ENCODE results near the gene ADIPOR2. TPM values are rescaled to one million over a fixed set of nuclear protein-coding genes. Genes with fewer than 3 reads are reported as not detected.

Gene ADIPOR2
- total RNA-seq, 1 donor from 2014 or later: 43.5 TPM

- H3K4me1 Mint-ChIP-seq (ENCODE audit: unreplicated experiment): peaks cover 15% of the 10 kb centered on the region
- no peak overlapping the region for H3K27ac Mint-ChIP-seq (ENCODE audit: unreplicated experiment)
- no peaks in the 10 kb centered on the region for H3K36me3 Mint-ChIP-seq (ENCODE audit: unreplicated experiment)
- no peak for TF ChIP-seq CTCF (IDR thresholded peaks at IDR 0.05)
- no peak overlapping the region for H3K4me3 Mint-ChIP-seq (ENCODE audit: unreplicated experiment)
- DNase-seq (ENCODE audit: extremely low spot score, unreplicated experiment): no peak
- H3K9me3 Mint-ChIP-seq (ENCODE audit: unreplicated experiment): no peaks in the 10 kb centered on the region
- H3K27me3 Mint-ChIP-seq (ENCODE audit: unreplicated experiment): peaks cover 3% of the 10 kb centered on the region
These were observed 118.1 kb downstream of the ADIPOR2 start for GRCh38 chr12:1808798-1809480.

- no peaks in the 10 kb centered on the region for H3K36me3 Mint-ChIP-seq (ENCODE audit: unreplicated experiment)
- peaks cover 11% of the 10 kb centered on the region for H3K4me1 Mint-ChIP-seq (ENCODE audit: unreplicated experiment)
- no peak for DNase-seq (ENCODE audit: extremely low spot score, unreplicated experiment)
- peaks cover 7% of the 10 kb centered on the region for H3K27me3 Mint-ChIP-seq (ENCODE audit: unreplicated experiment)
- H3K9me3 Mint-ChIP-seq (ENCODE audit: unreplicated experiment): no peaks in the 10 kb centered on the region
- no peak for TF ChIP-seq CTCF (IDR thresholded peaks at IDR 0.05)
- no peak overlapping the region for H3K4me3 Mint-ChIP-seq (ENCODE audit: unreplicated experiment)
- H3K27ac Mint-ChIP-seq (ENCODE audit: unreplicated experiment): no peak overlapping the region
These were observed 118.8 kb downstream of the ADIPOR2 start for GRCh38 chr12:1809591-1810190.

- peaks cover 14% of the 10 kb centered on the region for H3K27me3 Mint-ChIP-seq (ENCODE audit: unreplicated experiment)
- H3K4me3 Mint-ChIP-seq (ENCODE audit: unreplicated experiment): no peak overlapping the region
- H3K4me1 Mint-ChIP-seq (ENCODE audit: unreplicated experiment): peaks cover 10% of the 10 kb centered on the region
- DNase-seq (ENCODE audit: extremely low spot score, unreplicated experiment): no peak
- H3K27ac Mint-ChIP-seq (ENCODE audit: unreplicated experiment): no peak overlapping the region
- H3K36me3 Mint-ChIP-seq (ENCODE audit: unreplicated experiment): no peaks in the 10 kb centered on the region
- TF ChIP-seq CTCF (IDR thresholded peaks at IDR 0.05): no peak
- H3K9me3 Mint-ChIP-seq (ENCODE audit: unreplicated experiment): no peaks in the 10 kb centered on the region
These were observed 119.5 kb downstream of the ADIPOR2 start for GRCh38 chr12:1810201-1810930.

GRCh38 chr12:1810931-1811280 is 120.0 kb downstream of the ADIPOR2 start:
- DNase-seq (ENCODE audit: extremely low spot score, unreplicated experiment): no peak
- H3K4me1 Mint-ChIP-seq (ENCODE audit: unreplicated experiment): peaks cover 10% of the 10 kb centered on the region
- H3K27me3 Mint-ChIP-seq (ENCODE audit: unreplicated experiment): peaks cover 19% of the 10 kb centered on the region
- no peaks in the 10 kb centered on the region for H3K9me3 Mint-ChIP-seq (ENCODE audit: unreplicated experiment)
- no peak overlapping the region for H3K27ac Mint-ChIP-seq (ENCODE audit: unreplicated experiment)
- no peak overlapping the region for H3K4me3 Mint-ChIP-seq (ENCODE audit: unreplicated experiment)
- no peaks in the 10 kb centered on the region for H3K36me3 Mint-ChIP-seq (ENCODE audit: unreplicated experiment)
- TF ChIP-seq CTCF (IDR thresholded peaks at IDR 0.05): no peak

All from osteocyte (in vitro differentiated cells).